Colonic mucosa (tissue), 4 donors: ENCODE measurements around the gene MLX. TPM values are rescaled to one million over a fixed set of nuclear protein-coding genes. Genes with fewer than 3 reads are reported as not detected.

ENCODE experiments used
- DNase-seq: peaks from one replicate; pipeline ENCODE4 v3.0.0-alpha.2; 2020
- H3K27ac ChIP-seq: fragments of 200-600 bp; one replicate; pipeline ENCODE4 v1.8.0; 2021
- H3K27me3 ChIP-seq: fragments of 200-600 bp; one replicate; pipeline ENCODE4 v1.8.0; 2021
- H3K36me3 ChIP-seq: fragments of 200-600 bp; one replicate; pipeline ENCODE4 v1.8.0; 2021
- H3K4me1 ChIP-seq: fragments of 200-600 bp; one replicate; pipeline ENCODE4 v1.8.0; 2021; ENCODE audit warnings: mild to moderate bottlenecking
- H3K4me3 ChIP-seq: fragments of 200-600 bp; one replicate; pipeline ENCODE4 v1.8.0; 2021
- H3K9ac ChIP-seq, 2 donors: one replicate each; pipeline ENCODE4 v1.7.0; 2013; ENCODE audit warnings: control low read depth in 2 of 2, low read depth in 2 of 2, low read length in 2 of 2
- H3K9me3 ChIP-seq: fragments of 200-600 bp; one replicate; pipeline ENCODE4 v1.8.0; 2021
- CTCF ChIP-seq: fragments of 200-600 bp; IDR thresholded peaks from one replicate; pipeline ENCODE4 v1.8.0; 2022; ENCODE audit warnings: antibody characterized with exemption, mild to moderate bottlenecking
- intact Hi-C: fragments of 100-400 bp; cut with DNase I; formaldehyde crosslinking; loops from one replicate; pipeline ENCODE4 v1.14.1; 2022
- total RNA-seq, 2 donors: library from RNA; stranded (reverse); fragmentation: NEBNext Ultra II Directional in 1 of 2; extraction: Animal tissue kit (Norgen Biotek cat#: 25700) in 1 of 2; gene quantifications; one replicate each; pipeline ENCODE4 v1.2.1, GENCODE V29; 2021
- donor health status: healthy.
- donor health status: DM: no; HTN: no; CAD: no.
- donor health status: DM: no; HTN: no; CAD: no.

Gene MLX
- total RNA-seq, 2 donors from 2014 or later, result 79.6 to 83.0 TPM

GRCh38 chr17:42519546-42520491, 47.1 kb upstream of the MLX start:
- H3K9ac ChIP-seq, result peak overlapping the region; percentile 33 to 76
- H3K4me3 ChIP-seq, result no peak overlapping the region
- intact Hi-C loops, result loop anchor here (5.0 kb wide), 1 partner anchor 198 kb away; no protein-coding TSS in a partner anchor
- H3K27ac ChIP-seq, result peak overlapping the region; percentile 95
- no peak for TF ChIP-seq CTCF
- no peaks in the 10 kb centered on the region for H3K36me3 ChIP-seq
- H3K9me3 ChIP-seq, result no peaks in the 10 kb centered on the region
- DNase-seq, result peak; percentile 87
- H3K27me3 ChIP-seq, result no peaks in the 10 kb centered on the region
- H3K4me1 ChIP-seq, result peaks cover 39% of the 10 kb centered on the region

- Histone ChIP-seq H3K4me3 (no peak overlapping the region), H3K4me1 (peaks cover 39% of the 10 kb centered on the region), H3K27me3 (no peaks in the 10 kb centered on the region), H3K9ac (peak overlapping the region in 1 of 2 donors; percentile 76), H3K9me3 (no peaks in the 10 kb centered on the region), H3K27ac (peak overlapping the region; percentile 95), H3K36me3 (no peaks in the 10 kb centered on the region)
- no peak for TF ChIP-seq CTCF
- no peak for DNase-seq
- intact Hi-C loops, result loop anchor here (5.0 kb wide), 1 partner anchor 198 kb away; no protein-coding TSS in a partner anchor
Observed at GRCh38 chr17:42520540-42520951, 46.4 kb upstream of the MLX start.

GRCh38 chr17:42521036-42521435, 45.9 kb upstream of the MLX start:
- H3K4me3 ChIP-seq, result no peak overlapping the region
- H3K4me1 ChIP-seq, result peaks cover 39% of the 10 kb centered on the region
- no peaks in the 10 kb centered on the region for H3K9me3 ChIP-seq
- no peak for TF ChIP-seq CTCF
- no peaks in the 10 kb centered on the region for H3K36me3 ChIP-seq
- intact Hi-C loops, result loop anchor here (5.0 kb wide), 1 partner anchor 199 kb away; no protein-coding TSS in a partner anchor
- H3K27me3 ChIP-seq, result no peaks in the 10 kb centered on the region
- H3K27ac ChIP-seq, result peak overlapping the region; percentile 95
- H3K9ac ChIP-seq, result peak overlapping the region in 1 of 2 donors; percentile 76
- DNase-seq, result no peak

- H3K9ac ChIP-seq, result peak overlapping the region; percentile 44 to 76
- H3K9me3 ChIP-seq, result no peaks in the 10 kb centered on the region
- no peaks in the 10 kb centered on the region for H3K27me3 ChIP-seq
- intact Hi-C loops, result loop anchor here (5.0 kb wide), 1 partner anchor 199 kb away; no protein-coding TSS in a partner anchor
- DNase-seq, result no peak
- TF ChIP-seq CTCF, result no peak
- H3K4me1 ChIP-seq, result peaks cover 39% of the 10 kb centered on the region
- no peaks in the 10 kb centered on the region for H3K36me3 ChIP-seq
- H3K27ac ChIP-seq, result peak overlapping the region; percentile 95
- no peak overlapping the region for H3K4me3 ChIP-seq
Observed at GRCh38 chr17:42521666-42522262, 45.1 kb upstream of the MLX start.

GRCh38 chr17:42522263-42522790, 44.6 kb upstream of the MLX start:
- no peak for DNase-seq
- intact Hi-C loops, result loop anchor here (5.0 kb wide), 1 partner anchor 200 kb away; no protein-coding TSS in a partner anchor
- peak overlapping the region; percentile 44 to 76 for H3K9ac ChIP-seq
- no peaks in the 10 kb centered on the region for H3K9me3 ChIP-seq
- H3K36me3 ChIP-seq, result no peaks in the 10 kb centered on the region
- H3K27me3 ChIP-seq, result no peaks in the 10 kb centered on the region
- no peak for TF ChIP-seq CTCF
- H3K4me3 ChIP-seq, result no peak overlapping the region
- H3K27ac ChIP-seq, result peak overlapping the region; percentile 95
- peaks cover 37% of the 10 kb centered on the region for H3K4me1 ChIP-seq
